ENCODE measurements around the gene EYA2.

The EYA2 gene

DNA sequence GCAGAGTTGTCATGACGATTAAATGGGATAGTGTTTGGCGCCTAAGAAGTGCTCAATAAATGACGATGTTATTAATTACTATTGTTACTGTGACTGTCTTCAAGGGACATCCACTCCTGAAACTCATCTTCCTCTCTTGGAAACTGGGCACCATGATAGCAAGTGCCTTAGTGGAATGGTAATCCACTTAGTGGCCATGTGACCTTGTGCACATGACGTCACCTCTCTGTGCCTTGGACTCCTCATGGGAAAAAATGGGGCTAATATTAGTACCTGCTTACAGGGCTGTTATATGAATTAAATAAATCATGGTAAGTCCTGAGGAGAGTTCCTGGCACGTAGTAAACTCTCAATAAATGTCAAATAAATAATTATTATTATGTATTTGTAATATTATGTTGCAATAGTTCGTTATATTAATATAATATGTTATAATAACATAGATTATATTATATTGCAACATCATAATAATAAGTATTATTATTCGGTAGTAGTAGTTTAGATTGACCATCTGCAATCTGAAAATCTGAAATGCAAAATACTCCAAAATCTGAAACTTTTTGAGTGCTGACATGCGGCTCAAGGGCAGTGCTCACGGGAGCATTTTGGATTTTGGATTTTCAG is 40.9 kb downstream of the EYA2 start:
- H3K9me3 Mint-ChIP-seq = no peaks in the 10 kb centered on the region
- DNase-seq (no peak), ATAC-seq (no peak)
- no peak overlapping the region for H3K4me3 Mint-ChIP-seq
- H3K27me3 Mint-ChIP-seq = peaks cover 10% of the 10 kb centered on the region
- no peaks in the 10 kb centered on the region for H3K4me1 Mint-ChIP-seq
- no peak overlapping the region for H3K27ac Mint-ChIP-seq

GRCh38 chr20:46936415-46937156 is 41.9 kb downstream of the EYA2 start:
- no peak overlapping the region for H3K4me3 Mint-ChIP-seq
- H3K9me3 Mint-ChIP-seq = no peaks in the 10 kb centered on the region
- no peak overlapping the region for H3K27ac Mint-ChIP-seq
- no peaks in the 10 kb centered on the region for H3K4me1 Mint-ChIP-seq
- DNase-seq = no peak
- no peak for ATAC-seq
- H3K27me3 Mint-ChIP-seq = peaks cover 7% of the 10 kb centered on the region

DNA sequence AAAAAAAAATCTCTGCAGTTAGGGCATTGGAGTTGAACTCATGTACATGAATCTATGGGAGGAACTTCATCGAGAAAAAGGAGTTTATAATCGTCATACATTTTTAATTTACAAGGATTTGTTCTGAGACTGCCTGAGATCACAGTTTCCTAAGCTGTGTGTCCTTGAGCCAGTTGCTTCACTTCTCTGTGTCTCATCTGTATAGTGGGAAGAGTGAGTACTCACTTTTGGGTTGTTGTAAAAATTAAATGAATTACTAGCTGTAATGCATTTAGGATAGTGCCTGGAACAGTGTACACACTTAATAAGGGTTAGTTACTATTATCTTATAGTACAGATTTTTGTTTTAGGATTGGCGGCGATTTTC is 42.5 kb downstream of the EYA2 start:
- H3K4me3 Mint-ChIP-seq = no peak overlapping the region
- H3K4me1 Mint-ChIP-seq = no peaks in the 10 kb centered on the region
- DNase-seq = no peak
- H3K9me3 Mint-ChIP-seq = no peaks in the 10 kb centered on the region
- ATAC-seq = no peak
- no peak overlapping the region for H3K27ac Mint-ChIP-seq
- H3K27me3 Mint-ChIP-seq = peaks cover 7% of the 10 kb centered on the region

DNA sequence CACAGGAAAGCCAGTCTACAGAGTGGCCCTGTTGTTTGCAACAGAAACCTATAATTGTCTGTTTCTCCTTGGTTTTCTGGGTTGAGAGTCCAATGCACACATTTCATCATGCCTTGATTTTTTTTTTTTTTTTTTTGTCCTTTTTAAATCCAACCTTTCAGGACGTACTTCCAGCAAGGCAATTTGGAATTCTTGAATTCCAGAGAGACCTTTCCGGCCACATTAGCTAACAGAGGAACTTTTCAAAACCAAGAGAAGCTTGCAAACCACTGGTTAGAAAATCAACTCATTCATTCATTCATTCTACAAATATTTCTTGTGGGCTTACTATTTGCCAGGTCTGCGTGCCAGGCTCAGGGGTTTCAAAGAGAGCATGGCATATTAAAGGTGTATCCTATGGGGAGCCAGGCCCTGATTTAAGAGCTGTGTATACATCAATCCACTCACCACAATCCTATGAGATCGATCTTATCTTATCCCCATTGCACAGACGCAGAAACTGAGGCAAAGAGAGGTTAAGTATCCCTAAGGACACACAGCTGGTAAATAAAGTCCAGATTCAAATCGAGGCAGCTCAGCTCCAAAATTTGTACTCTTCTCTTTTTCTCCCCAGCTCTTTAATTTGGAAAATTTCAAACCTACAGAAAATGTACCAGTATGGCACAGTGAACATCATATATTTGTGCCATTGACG is 43.0 kb downstream of the EYA2 start:
- Mint-ChIP-seq H3K4me1 (no peaks in the 10 kb centered on the region), H3K9me3 (no peaks in the 10 kb centered on the region), H3K4me3 (no peak overlapping the region), H3K27ac (no peak overlapping the region), H3K27me3 (peaks cover 7% of the 10 kb centered on the region)
- no peak for ATAC-seq
- DNase-seq = no peak

DNA sequence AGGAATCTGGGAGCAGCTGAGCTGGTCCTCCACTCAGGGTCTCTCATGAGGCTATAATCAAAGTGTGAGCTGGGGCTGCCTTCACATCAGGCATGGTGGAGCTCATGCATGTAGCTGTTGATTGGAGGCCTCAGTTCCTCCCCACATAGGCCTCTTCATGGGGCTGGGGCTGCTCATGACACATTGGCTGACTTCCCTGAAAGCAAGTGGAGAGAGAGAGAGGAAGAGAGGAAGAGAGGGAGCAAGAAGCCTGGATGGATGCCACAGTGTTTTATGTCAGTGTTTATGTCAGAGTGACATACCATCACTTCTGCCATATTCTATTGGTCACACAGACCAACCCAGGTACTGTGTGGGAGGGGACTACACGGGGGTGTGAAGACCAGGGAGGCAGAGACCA is 43.8 kb downstream of the EYA2 start:
- peaks cover 7% of the 10 kb centered on the region for H3K27me3 Mint-ChIP-seq
- no peak for ATAC-seq
- peak overlapping the region in 1 of 2 donors; percentile 30 for H3K27ac Mint-ChIP-seq
- DNase-seq = no peak
- no peaks in the 10 kb centered on the region for H3K4me1 Mint-ChIP-seq
- no peaks in the 10 kb centered on the region for H3K9me3 Mint-ChIP-seq
- H3K4me3 Mint-ChIP-seq = no peak overlapping the region

DNA sequence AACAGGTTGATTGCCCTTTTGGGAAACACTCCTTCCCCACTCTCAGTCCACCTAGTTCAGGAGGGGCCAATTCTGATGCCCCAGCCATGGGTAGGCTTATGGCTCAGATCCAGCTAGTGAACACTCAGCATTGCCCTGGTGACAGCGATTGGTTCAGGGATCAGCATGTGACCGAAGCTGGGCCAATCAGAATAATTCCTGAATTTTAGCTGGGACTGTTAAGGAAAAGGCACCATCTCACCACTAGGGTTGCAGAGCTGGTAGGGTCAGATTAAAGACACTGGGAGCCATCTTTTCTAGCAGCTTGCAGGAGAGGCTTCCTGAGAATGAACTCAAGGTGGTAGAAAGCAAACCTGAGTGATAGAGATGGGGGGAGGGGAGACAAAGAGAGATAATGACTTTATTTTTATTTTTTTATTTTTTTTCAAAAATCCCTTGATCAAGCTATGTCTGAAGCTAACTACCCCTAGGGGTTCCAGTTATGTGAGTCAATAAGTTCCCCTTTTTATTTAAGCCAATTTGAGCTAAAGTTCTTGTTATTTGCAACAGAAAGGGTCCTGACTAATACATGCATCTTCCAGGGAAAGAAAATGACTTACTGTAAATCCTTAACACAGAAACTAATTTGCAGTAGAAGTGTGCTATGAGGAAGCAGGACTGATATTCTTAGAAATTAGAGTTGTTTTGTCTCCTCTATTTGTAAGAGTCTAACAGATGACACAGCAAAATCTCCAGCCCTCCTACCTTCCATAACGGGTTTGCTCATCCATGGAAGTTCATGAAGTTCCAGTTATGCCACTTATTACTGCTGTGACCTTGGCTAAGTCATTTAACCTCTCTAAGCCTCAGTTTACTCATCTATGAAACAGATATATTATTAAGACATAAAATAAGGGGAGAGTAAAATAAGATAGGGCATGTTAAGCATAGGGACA is 44.7 kb downstream of the EYA2 start:
- Mint-ChIP-seq H3K27ac (no peak overlapping the region), H3K9me3 (no peaks in the 10 kb centered on the region), H3K27me3 (peaks cover 11% of the 10 kb centered on the region), H3K4me1 (no peaks in the 10 kb centered on the region), H3K4me3 (no peak overlapping the region)
- no peak for DNase-seq
- peak; percentile 28 for ATAC-seq

DNA sequence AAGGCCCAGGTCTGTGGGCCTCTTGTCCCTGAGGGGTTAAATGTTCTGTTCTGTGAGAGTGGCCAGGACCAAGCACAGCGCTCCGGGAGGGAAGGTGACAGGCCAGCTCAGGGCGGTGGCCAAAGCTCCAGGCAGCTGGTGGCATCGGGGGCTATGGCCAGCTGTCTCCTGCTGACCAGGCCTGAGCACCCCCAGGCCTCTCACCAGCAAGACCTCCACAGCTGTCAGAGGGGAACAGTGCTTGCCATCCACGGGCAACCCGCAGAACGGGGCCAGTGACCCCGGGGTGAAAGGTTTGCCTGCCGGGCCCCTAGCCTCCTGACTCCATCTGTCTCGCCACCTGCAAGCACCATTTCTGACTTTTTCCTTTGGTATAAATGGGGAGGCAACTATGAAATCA is 46.0 kb downstream of the EYA2 start:
- DNase-seq (no peak), ATAC-seq (no peak)
- Mint-ChIP-seq H3K27me3 (peaks cover 17% of the 10 kb centered on the region), H3K4me3 (no peak overlapping the region), H3K4me1 (no peaks in the 10 kb centered on the region), H3K9me3 (no peaks in the 10 kb centered on the region), H3K27ac (no peak overlapping the region)

- ATAC-seq (no peak), DNase-seq (no peak)
- Mint-ChIP-seq H3K9me3 (no peaks in the 10 kb centered on the region), H3K4me3 (no peak overlapping the region), H3K27ac (no peak overlapping the region), H3K4me1 (no peaks in the 10 kb centered on the region), H3K27me3 (peaks cover 17% of the 10 kb centered on the region)
These were observed 46.8 kb downstream of the EYA2 start for GRCh38 chr20:46941404-46941803.

DNA sequence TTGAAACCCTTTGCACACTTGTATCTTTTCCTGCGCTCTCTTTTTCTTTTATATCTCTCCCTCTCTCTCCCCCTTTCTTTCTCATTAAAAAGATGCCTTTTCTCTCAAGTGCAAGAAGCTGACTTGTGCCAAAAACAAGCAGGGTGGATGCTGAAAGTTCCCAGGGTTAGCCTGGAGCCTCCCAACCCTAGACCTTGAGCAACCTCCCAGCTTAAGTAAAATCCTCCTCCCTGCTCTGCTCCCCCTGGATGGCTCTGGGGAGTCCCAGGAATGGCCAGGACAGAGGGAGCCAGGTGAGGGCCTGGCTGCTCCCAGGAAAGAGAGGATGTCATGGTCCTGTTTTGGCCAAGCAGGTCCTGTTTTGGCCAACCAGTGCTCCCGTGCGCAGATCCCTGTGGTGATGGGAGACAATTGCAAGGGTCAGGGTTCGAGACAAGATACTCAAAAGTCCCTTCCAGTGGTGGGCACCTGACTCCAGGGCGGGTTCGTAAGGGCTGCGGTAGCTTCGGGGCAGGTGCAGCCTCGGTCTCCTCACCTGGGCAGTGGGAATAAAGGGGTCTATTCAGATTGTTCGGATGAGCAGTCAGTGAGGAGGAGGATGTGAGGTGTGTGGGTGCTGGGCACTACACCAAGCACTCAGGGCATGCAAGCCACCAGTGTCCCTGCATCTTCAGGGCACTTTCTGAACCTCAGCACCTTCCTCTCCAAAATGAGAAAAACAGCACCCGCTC is 49.4 kb downstream of the EYA2 start:
- no peak overlapping the region for H3K27ac Mint-ChIP-seq

DNA sequence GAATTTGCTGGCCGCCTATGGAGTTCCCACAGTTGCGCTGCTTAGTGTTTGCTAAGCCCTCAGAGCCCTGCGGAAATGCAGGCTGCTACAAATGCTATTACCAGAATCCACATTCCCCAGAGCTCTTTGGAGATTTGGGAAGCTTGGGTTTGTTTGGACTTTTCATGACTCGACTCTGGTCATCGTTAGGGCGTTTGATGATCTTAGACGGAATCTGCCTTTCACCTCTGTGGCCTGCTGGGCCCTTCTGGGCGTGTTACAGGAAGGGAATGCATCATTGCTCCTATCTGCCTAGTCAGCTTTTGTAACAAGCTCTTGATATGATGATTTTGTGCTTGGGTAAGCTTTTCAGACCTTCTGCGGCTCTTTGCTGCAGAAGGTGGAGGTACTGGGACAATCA is 50.8 kb downstream of the EYA2 start:
- Mint-ChIP-seq H3K27me3 (peaks cover 10% of the 10 kb centered on the region), H3K9me3 (no peaks in the 10 kb centered on the region), H3K27ac (no peak overlapping the region), H3K4me1 (no peaks in the 10 kb centered on the region), H3K4me3 (no peak overlapping the region)
- DNase-seq = no peak
- no peak for ATAC-seq

More for the DNA sequence above, 49.4 kb downstream of the EYA2 start:
- ATAC-seq (no peak), DNase-seq (no peak)
- H3K9me3 Mint-ChIP-seq = no peaks in the 10 kb centered on the region
- no peaks in the 10 kb centered on the region for H3K4me1 Mint-ChIP-seq
- no peak overlapping the region for H3K4me3 Mint-ChIP-seq
- H3K27me3 Mint-ChIP-seq = peaks cover 10% of the 10 kb centered on the region

DNA sequence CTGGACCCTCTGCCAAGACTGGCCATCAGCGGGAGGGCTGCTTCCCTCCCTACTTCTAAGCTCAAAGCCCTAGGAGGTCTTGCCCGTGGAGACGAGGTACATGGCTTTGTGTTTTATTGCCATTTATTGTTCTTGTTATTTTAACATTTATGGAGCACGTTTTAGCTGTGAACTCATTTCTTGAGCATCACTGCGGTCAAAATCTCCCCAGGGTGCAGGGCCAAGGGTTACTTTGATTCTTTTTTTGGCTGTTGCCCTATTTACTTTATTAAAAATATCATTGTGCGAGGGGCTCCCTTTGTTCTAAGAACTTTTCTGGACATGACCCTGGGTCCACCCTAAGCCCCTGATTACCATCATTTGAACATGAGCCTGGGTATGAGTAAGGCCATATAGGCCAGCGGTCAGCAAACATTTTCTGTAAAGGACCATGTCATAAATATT is 51.6 kb downstream of the EYA2 start:
- no peak overlapping the region for H3K4me3 Mint-ChIP-seq
- ATAC-seq = no peak
- H3K4me1 Mint-ChIP-seq = no peaks in the 10 kb centered on the region
- no peak for DNase-seq
- H3K27ac Mint-ChIP-seq = no peak overlapping the region
- no peaks in the 10 kb centered on the region for H3K9me3 Mint-ChIP-seq
- H3K27me3 Mint-ChIP-seq = peaks cover 10% of the 10 kb centered on the region

DNA sequence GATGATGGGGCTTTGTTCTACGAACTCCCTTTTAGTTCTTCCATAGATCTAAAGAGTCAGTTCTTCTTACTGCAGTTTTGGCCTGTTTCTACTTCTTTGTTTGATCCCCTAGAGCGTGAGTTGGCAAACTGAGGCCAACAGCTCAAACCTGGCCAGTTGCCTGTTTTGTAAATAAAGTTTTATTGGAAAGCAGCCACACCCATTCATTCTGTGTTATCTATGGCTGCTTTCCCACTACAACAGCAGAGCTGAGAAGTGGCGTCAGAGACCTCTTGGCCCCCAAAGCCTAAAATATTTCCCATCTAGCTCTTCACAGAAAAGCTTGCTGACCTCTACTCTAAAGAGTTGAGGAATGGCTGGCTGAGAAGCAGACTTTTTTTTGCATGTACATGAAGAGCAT is 52.2 kb downstream of the EYA2 start:
- no peak overlapping the region for H3K27ac Mint-ChIP-seq
- peaks cover 2% of the 10 kb centered on the region for H3K4me1 Mint-ChIP-seq
- no peak for DNase-seq
- no peak for ATAC-seq
- H3K4me3 Mint-ChIP-seq = no peak overlapping the region
- H3K27me3 Mint-ChIP-seq = peaks cover 12% of the 10 kb centered on the region
- H3K9me3 Mint-ChIP-seq = no peaks in the 10 kb centered on the region

DNA sequence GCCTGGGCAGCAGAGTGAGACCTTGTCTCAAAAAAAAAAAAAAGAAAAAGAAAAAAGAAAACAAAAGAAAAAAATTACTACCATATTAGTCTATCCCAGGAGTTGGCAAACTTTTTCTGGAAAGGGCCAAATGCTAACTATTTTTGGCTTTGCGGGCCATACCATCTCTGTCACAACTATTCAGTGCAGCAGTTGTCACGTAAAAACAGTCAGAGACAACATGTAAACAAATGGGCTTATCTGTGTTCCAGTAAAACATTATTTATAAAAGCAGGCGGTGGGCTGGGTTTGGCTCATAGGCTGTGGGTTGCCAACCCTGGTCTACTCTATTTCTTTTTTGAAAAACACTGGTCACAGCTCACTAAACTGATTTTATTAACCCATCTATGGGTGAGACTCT is 53.4 kb downstream of the EYA2 start:
- no peak for ATAC-seq
- H3K4me3 Mint-ChIP-seq = no peak overlapping the region
- no peaks in the 10 kb centered on the region for H3K9me3 Mint-ChIP-seq
- peaks cover 17% of the 10 kb centered on the region for H3K27me3 Mint-ChIP-seq
- H3K4me1 Mint-ChIP-seq = peaks cover 7% of the 10 kb centered on the region
- no peak overlapping the region for H3K27ac Mint-ChIP-seq
- DNase-seq = no peak

DNA sequence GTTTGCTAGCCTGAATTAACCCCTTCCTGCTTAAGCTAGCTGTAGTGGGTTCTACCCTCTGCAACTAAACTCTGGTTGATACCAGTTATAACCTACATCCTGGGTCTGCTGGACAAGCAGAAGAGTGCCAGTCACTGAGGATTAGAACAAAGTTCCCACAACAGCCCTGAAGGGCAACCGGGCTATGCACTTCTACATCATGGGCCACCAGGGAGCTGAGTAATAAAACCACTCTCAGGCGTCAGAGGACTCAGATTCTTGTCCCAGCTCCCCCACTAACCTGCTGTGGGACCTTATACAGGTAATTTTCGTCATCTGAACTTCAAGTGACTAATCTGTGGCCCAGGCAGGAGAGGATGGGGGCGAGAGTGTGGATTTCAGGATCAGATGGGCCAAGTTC is 56.8 kb downstream of the EYA2 start:
- Mint-ChIP-seq H3K4me3 (no peak overlapping the region), H3K27ac (no peak overlapping the region), H3K27me3 (peaks cover 7% of the 10 kb centered on the region), H3K9me3 (peaks cover 0 to 5% of the 10 kb centered on the region in 2 donors), H3K4me1 (peaks cover 7% of the 10 kb centered on the region)
- peak; percentile 2 to 29 for DNase-seq
- ATAC-seq = peak; percentile 91

Measured in stimulated activated naive CD8-positive, alpha-beta T cell treated with anti-CD3 and anti-CD28 coated beads, Interleukin-15, amount 100 ng/mL, for 72 hours (primary cell).